GM19455 (cell line): ENCODE data around the gene CNPY1.

ENCODE experiments used
- ATAC-seq: cut with Tn5 transposase; IDR thresholded peaks from one replicate; pipeline ENCODE4 v1.9.1; 2021; ENCODE audit not compliant: unreplicated experiment

The CNPY1 gene

GRCh38 chr7:155457544-155458110, 88.7 kb downstream of the CNPY1 start:
- ATAC-seq = no peak

GRCh38 chr7:155456738-155457543, 89.4 kb downstream of the CNPY1 start:
- no peak for ATAC-seq

GRCh38 chr7:155455776-155456737, 90.3 kb downstream of the CNPY1 start:
- ATAC-seq = no peak

- ATAC-seq = no peak
Measured at GRCh38 chr7:155455132-155455693, 91.1 kb downstream of the CNPY1 start.

GRCh38 chr7:155454183-155455112, 91.9 kb downstream of the CNPY1 start:
- ATAC-seq = no peak

GRCh38 chr7:155453296-155454182, 92.8 kb downstream of the CNPY1 start:
- no peak for ATAC-seq

GRCh38 chr7:155452505-155453295, 93.7 kb downstream of the CNPY1 start:
- ATAC-seq = no peak

- ATAC-seq = no peak
Measured at GRCh38 chr7:155451840-155452239, 94.5 kb downstream of the CNPY1 start.
